Measurements from ENCODE around the gene ZNF3.

- no peak for TF ChIP-seq CTCF (IDR thresholded peaks at IDR 0.05; ENCODE audit: insufficient read depth, low read length)
- TF ChIP-seq POLR2AphosphoS5 (IDR thresholded peaks at IDR 0.05; ENCODE audit: low read depth), result 0 out of 2 replicates have a peak, but pooled peaks have one; percentile 8
Observed at GRCh38 chr7:100093498-100093897, 12.0 kb upstream of the ZNF3 start.
